GM10847 (cell line): ENCODE data around the gene ROR1.

Experiments used
- POLR2A ChIP-seq: IDR thresholded peaks from 2 replicates; pipeline ENCODE4 v1.6.1; 2011; ENCODE audit not compliant: insufficient read length; ENCODE audit errors: extremely low read depth

ROR1 gene

DNA sequence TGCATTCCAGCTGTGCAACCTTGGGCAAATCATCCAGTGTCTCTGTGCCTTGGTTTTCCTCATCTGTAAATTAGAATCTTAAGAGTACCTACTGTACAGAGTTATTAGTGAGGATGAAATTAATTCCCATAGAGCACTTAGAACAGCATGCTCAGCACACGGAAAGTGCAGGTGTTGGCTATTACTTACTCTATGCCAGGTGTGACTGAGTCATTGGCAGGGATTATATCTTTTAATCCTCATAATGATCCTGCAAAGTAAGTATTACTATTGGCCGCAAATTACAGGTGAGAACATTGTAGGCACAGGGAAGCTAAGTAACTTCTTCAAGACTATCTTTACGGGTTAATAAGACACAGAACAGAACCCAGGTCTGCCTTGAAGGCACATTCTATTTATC, 423.3 kb downstream of the ROR1 start:
- no peak for TF ChIP-seq POLR2A

DNA sequence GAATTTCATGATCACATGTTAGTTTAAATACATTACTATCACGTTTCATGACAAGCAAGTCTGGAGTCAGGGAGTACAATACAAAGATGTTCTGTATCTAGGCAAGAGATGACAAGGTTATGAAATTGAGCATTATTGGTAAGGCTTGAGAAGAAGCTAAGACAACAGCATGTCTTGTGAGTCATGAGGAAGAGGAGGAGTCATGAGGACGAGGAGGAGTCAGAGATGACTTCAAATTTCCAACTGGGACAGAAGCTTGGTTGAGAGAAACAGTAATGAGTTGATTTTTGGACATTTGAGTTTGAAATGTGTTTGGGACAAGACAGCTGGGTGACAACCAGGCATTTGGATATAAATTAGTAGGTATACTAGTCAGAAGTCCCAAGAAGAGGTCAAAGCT, 425.3 kb downstream of the ROR1 start:
- no peak for TF ChIP-seq POLR2A

DNA sequence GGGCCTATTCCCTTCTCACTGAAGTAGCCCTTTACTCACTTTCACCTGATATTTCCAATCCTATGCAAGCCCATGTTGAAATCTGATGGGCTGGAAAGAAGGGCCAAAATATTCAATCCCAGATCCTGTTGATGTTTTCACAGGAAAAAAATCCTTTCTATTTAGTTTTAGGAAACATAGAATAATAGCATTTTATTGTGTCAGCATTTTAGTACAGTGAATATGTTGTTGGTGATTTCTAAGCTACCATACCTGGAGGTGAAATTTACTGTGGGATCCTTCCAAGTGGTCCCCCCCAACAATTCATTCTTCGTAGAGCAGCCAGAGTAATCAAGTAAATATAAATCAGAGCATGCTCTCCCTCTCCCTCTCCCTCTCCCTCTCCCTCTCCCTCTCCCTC, 426.2 kb downstream of the ROR1 start:
- no peak for TF ChIP-seq POLR2A

DNA sequence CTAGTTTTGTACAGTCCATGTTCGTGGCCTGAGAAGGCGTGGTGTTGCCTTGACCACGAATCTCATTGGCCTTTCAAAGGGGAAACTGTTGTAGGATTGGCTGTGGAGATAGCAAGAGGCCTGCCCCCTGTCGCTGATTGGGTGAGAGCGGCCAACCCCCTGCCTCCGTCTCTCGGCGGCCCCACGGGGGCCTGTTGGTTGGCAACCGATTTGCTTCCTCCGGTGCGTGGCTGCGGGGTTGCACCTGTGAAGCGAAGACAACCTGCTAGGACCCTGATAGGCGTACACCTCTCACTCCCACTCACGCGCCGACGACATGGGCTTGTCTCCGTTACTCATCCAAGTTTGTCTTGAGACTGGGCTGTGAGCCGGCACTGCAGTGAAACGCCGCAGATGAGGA, 429.6 kb downstream of the ROR1 start, which contains the start of gene UBE2U:
UBE2U (plus strand) TSS at position 204 of the 400 bp plus-strand sequence. CDS start 428 bp downstream, outside the sequence.
- TF ChIP-seq POLR2A = no peak

DNA sequence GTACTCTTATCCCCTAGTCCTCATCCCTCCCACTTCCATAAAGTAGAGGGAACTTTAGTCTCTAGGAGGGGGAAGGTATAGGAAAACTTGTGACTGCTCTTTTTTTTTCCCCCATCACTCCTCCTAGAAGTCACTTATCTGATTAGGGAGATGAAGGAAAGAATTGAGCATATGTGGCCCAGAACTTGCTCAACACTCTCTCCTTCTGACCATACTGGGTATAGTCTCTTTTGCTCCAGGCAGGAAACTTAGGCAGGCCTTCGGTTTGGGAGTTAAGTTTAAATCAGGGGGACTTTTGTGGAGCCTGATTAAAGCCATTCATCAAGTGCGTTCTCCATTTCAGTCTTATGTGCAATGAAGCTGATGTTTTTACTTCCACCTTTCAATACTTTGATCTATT, 435.4 kb downstream of the ROR1 start:
- TF ChIP-seq POLR2A = no peak

GRCh38 chr1:64212031-64212430, 438.2 kb downstream of the ROR1 start:
- TF ChIP-seq POLR2A = no peak

DNA sequence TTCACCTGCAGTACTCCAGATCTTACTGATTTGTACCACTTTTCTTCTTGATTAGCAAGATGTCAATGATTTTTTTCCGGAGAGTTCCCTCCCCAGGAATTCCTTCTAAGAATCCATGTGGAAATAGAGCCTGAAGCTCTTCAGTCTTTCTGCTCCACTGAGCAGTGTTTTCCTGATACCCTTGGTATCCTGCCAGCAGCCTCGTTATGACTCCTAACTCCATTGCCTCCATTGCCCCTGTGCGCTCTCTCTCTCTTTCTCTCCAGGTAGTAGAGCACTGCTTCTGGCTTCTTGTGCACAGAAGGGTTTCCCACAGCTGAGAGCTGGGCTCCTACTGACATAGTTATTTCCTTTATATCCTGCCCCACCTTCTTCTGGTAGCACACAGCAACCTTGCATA, 441.8 kb downstream of the ROR1 start:
- TF ChIP-seq POLR2A = no peak

- no peak for TF ChIP-seq POLR2A
These were observed 446.4 kb downstream of the ROR1 start for GRCh38 chr1:64220241-64220640.

GRCh38 chr1:64223329-64224151, 449.7 kb downstream of the ROR1 start:
- TF ChIP-seq POLR2A = no peak

DNA sequence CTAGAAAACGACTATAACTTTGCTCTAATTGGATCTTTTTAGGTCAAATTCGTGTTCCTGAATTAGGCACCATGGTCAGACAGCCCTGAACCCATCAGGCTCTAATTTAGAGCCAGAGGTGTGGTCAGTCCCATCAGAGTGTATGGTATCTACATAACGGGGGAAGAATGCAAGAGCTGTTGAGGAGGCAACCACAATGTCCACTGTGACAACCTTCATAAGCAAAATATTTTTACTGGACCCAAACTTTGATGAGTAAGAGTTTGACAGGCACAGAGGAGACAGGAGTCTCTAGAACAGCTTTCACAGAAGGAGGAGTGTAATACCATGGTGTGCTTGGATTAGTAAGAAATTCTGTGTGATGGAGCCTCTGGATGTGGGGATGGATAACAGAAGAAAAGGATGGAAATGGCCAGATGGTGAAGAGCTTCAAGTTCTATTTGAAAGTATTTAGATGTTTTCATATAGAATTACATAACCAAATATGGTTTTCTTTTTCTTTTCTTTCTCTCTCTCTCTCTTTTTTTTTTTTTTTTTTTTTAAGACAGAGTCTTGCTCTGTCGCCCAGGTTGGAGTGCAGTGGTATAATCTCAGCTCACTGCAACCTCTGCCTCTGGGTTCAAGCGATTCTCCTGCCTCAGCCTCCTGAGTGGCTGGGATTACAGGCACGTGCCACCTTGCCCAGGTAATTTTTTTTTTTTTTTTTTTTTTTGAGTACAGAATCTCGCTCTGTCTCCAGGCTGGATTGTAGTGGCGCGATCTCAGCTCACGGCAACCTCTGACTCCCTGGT, 454.5 kb downstream of the ROR1 start:
- TF ChIP-seq POLR2A = no peak

DNA sequence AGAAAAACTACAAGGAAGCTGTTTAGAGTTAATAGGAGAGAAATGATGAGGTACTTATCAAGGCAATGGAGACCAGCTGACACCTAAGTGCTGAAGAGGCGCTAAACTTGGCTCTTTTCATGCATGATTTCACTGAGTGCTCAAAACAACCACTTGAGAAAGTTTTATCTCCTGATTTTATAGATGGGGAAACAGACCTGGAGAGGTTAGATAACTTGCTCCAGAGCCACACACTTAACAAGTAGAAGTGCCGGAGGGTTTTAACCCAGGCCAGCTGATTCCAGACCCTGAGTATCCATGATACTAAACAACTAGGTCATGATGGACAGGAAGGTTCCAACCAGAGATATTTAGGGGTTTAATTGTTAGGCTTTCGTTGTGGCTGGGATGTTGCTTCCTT, 455.5 kb downstream of the ROR1 start:
- TF ChIP-seq POLR2A = no peak
